SKM-1 treated with dmso at 0.1 percent for 144 hours (cell line): ENCODE measurements around the gene NPEPL1.

Experiments used
- DNase-seq: peaks from one replicate; lab custom pipeline; 2025; ENCODE audit not compliant: unreplicated experiment; lab: John Stamatoyannopoulos, UW

NPEPL1 gene

GRCh38 chr20:58657986-58658385 is 34.6 kb upstream of the NPEPL1 start:
- no peak for DNase-seq

GRCh38 chr20:58658760-58659159 is 33.8 kb upstream of the NPEPL1 start:
- no peak for DNase-seq

DNA sequence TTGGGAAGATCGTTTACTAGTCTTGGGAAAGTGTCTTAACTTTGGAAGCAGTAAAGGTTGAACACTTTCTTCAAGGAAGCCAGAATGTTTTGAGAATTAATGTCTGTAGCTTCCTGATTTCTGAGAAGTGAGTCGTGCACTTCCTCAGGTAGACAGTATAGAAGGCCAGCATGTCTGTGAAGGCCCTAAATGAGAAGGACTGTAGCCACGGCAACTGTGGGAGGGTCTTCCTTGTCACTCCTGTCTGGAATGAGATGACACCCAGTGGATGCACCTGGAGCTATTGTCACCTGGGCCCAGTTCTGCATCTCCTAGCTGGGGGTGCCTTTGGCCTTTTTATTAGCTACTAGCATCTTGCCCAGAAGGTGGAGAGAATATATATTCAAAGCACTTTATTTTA is 32.8 kb upstream of the NPEPL1 start:
- no peak for DNase-seq

DNA sequence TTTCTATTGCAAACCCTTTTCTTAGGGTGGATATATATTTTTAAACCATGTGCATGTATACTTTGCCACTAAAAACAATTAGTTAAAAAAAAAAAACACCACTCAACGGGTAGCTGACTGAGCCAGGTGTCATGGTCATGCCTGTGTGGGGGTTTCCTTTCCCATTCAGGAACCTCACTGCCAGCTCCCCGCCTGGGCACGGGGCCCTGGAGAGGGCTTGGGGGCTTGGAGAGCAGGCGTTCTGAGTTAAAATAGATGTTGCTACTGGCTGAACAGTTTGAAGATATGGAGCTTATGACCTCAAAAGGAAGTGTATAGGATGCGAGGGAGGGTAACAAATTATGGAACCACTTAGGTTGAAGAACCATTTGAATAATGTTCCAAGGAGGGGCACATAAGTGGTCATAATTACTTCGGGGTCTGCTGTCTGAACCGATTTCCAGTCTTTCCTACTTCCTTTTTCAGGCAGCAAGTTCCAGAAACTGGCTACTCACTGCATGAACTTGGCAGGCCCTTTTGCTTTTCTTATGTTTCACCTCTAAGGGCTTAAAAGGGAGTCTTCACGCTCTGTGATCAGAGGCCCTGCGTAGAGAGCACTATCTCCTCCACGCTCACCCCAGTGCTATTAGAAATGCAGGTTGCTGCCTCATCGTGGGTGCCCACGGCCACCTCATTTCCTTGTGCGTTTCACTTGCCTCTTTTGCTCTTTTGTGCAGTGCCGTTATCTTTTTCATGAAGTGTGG is 31.6 kb upstream of the NPEPL1 start:
- DNase-seq = no peak

- DNase-seq = no peak
These were observed 30.8 kb upstream of the NPEPL1 start for GRCh38 chr20:58661598-58662473.

DNA sequence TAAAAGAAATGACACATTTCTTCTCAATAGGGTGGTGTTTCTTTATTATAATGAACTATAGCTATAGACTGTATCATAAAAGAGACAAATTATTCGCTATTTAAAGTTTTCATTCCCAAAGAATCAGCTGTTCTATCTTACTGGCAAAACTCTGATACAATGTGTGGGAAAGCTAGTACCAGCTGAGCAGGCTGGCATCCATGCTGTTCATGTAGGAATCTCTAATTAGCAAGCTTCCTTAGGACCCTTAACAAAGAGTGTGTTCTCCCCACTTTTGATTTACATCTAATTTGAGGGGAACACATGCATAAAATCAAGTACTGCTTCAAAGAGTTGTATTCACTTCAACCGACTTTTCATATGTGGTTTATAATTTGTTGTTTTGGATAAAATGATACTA is 28.3 kb upstream of the NPEPL1 start:
- DNase-seq = no peak

DNA sequence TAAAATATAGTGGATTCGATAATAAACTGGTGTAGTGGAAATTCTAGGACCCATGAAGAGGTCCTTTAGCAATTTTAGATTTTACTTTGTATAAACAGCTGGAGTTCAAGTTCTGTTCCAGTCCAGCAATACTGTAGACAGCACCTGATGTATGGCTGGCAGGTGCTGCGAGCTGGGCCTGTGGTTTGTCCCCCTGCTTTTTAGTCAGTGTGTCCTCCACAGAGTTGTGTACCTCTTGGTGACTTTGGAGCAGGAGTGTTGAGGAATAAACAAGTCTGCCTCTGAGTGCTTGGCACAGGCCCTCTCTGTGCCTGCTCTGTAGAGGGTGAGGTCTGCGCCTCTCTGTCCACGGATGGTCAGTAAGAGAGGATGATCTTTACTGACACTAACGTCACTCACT is 27.7 kb upstream of the NPEPL1 start:
- no peak for DNase-seq

GRCh38 chr20:58665606-58666005 is 27.0 kb upstream of the NPEPL1 start:
- DNase-seq = no peak

DNA sequence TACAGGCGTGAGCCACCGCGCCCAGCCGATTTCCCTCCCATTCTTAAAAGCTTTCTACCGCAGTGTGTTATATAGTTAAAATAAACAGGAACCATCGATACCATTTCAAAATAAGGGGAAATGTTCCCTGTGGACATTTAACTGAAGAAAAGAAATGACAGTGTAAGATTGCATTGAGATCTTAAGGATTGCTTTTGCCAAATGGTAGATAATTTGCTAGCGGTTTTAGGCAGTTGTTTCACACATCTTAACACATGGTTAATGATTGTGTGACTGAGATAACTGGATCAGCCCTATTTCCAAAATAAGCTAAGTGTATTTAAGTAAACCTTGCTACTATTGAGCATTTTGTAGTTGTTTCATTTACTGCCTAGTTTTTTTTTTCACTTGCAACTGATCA is 25.9 kb upstream of the NPEPL1 start:
- no peak for DNase-seq

GRCh38 chr20:58667975-58668374 is 24.6 kb upstream of the NPEPL1 start:
- no peak for DNase-seq

DNA sequence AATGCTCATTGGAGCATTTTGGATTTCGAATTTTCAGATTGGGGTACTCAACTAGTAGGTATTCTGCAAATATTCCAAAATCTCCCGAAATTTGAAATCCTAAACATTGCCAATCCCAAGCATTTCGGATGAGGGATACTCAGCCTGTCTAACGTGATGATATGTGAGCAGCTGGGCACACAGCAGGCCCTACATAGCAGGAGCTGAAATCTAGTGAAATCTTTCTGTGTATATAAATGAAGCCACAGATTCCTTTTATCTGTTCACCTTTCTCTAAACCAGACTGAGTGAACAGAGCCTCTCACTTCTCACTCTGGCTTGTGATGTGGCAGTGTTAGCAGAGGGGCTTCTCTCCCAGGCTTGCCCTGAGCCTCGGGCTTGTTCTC is 23.7 kb upstream of the NPEPL1 start:
- no peak for DNase-seq

DNA sequence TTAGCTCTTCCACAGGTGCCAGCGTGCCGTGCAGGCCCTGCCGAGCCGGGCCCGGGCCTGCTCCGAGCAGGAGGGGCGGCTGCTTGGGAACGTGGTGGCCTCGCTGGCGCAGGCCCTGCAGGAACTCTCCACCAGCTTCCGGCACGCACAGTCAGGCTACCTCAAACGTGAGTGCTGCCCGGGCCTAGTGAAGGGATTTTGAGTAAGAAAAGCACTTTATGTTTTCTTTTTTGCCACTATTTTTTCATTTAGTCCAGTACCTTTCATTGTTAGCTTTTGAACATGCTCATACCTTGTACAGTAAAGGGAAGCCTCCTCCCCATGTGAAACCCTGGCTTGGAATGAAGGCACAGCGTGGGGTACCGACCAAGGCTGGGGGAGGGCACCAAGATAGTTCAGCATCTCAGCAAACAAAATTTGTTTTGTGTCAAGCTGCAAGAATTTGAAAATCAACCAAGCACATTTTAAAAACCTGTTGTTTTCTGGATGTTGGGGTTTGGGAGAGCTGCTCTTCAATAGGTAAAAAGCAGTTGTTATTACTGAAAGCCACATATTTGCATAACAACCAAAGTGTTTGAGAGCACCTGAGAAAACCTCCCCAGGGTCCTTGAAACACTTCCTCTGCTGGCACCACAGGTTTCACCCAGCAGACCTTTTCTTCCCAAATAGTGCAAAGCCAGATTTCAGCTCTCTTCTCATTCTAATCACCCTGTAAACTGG is 23.2 kb upstream of the NPEPL1 start:
- DNase-seq = no peak

DNA sequence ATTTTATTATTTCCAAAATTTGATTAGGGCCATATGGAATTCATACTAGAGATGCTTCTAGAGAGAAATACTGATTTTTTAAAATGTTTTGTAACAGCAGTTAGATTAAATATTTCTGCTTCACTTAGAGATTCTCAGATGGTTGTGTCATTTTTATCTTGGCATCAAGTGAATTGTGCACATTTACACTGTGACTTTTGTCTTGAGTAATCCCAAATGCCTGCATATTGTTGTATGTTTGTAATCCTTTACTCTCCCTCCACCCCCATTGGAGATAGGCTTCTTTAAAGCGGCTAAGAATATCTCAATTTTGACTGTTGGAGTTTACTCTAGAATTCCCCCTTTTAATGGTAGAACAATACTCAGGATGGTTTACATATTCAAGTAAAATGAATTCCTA is 22.5 kb upstream of the NPEPL1 start:
- DNase-seq = no peak

DNA sequence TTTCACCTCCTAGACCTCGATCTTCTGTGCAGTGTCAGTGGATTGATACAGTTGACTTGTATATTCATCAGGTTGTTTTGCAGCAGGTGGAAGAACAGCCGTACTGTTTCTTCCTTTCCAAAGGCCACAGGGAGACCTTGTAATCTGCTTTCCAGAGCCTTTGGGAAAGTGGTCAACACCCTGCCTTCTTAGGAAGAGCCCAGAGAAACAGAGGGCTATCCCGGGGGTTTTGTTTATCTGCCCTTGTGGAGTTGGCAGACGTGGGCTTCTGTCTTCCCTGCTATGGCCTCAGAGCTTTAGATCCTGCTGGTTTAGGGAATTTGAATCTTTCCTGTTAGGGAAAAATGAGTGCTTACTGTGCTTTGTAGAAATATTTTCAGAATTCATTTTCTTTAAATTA is 21.9 kb upstream of the NPEPL1 start:
- no peak for DNase-seq

- DNase-seq = no peak
These were observed 19.5 kb upstream of the NPEPL1 start for GRCh38 chr20:58673119-58673518.

GRCh38 chr20:58675146-58675584 is 17.4 kb upstream of the NPEPL1 start:
- no peak for DNase-seq

GRCh38 chr20:58675641-58676040 is 17.0 kb upstream of the NPEPL1 start:
- no peak for DNase-seq

- DNase-seq = no peak
These were observed 16.4 kb upstream of the NPEPL1 start for GRCh38 chr20:58676161-58676560.

GRCh38 chr20:58677079-58677604 is 15.5 kb upstream of the NPEPL1 start:
- DNase-seq = no peak

DNA sequence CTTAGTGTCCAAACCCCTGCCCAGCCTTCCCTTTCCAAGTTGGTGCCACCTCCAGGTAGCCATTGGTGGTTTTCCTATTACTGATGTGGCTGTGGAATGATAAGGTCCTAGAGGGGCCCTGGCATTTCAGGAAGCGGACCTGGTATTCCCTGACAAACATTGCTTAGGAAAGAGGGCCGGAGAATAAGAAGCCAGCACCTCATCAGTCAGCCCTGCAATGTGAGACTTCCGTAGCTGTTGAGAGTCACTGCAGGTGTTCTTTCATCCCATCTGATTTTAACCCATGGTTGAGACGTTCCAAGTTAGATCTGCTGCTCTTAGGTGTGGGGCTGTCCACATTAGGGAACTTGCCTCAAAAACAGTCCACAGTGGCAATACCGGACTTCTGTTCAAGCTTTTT is 14.8 kb upstream of the NPEPL1 start:
- DNase-seq = no peak

GRCh38 chr20:58678806-58679205 is 13.8 kb upstream of the NPEPL1 start:
- DNase-seq = no peak
